ENCODE results near the gene CSTPP1. TPM values are rescaled to one million over a fixed set of nuclear protein-coding genes. Genes with fewer than 3 reads are reported as not detected.

CSTPP1 gene
- total RNA-seq, 1 donor from 2014 or later, result 36.9 TPM

DNA sequence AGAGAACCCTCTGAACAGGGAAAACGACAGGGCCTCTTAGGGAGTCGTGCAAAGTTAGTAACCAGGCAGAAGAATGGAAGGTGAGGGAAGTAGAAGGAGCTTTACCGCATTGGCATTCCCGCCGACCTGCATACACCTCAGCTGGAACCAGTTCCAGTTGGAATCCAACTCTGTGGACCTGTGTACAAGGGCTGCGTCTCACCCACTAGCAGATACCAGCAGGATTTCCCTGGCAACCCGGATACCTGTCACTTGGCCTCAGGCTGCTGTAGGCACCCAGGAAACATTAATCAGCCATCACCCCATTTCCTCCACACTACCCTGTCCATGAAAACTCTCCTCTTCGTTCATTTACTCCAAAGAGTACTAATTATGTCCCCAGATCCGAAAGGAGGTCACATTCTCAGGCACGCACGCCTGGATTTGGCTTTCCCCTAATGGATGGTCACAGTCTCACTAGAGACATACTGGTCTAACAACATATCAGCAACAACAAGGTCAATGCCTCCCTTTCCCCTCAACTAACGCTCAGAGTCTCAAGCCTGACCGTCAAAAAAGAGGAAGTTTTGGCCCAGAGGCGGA is 239.3 kb downstream of the CSTPP1 start:
- Mint-ChIP-seq H3K27me3 (ENCODE audit: unreplicated experiment) (no peaks in the 10 kb centered on the region), H3K4me3 (ENCODE audit: unreplicated experiment) (peak overlapping the region; percentile 97), H3K4me1 (ENCODE audit: unreplicated experiment) (peaks cover 28% of the 10 kb centered on the region), H3K9me3 (ENCODE audit: unreplicated experiment) (no peaks in the 10 kb centered on the region), H3K27ac (ENCODE audit: unreplicated experiment) (peak overlapping the region; percentile 98), H3K36me3 (ENCODE audit: unreplicated experiment) (peaks cover 20% of the 10 kb centered on the region)
- TF ChIP-seq, protein P1, sequence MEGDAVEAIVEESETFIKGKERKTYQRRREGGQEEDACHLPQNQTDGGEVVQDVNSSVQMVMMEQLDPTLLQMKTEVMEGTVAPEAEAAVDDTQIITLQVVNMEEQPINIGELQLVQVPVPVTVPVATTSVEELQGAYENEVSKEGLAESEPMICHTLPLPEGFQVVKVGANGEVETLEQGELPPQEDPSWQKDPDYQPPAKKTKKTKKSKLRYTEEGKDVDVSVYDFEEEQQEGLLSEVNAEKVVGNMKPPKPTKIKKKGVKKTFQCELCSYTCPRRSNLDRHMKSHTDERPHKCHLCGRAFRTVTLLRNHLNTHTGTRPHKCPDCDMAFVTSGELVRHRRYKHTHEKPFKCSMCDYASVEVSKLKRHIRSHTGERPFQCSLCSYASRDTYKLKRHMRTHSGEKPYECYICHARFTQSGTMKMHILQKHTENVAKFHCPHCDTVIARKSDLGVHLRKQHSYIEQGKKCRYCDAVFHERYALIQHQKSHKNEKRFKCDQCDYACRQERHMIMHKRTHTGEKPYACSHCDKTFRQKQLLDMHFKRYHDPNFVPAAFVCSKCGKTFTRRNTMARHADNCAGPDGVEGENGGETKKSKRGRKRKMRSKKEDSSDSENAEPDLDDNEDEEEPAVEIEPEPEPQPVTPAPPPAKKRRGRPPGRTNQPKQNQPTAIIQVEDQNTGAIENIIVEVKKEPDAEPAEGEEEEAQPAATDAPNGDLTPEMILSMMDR (IDR thresholded peaks at IDR 0.05), result no peak
- DNase-seq (ENCODE audit: extremely low spot score, unreplicated experiment), result no peak

DNA sequence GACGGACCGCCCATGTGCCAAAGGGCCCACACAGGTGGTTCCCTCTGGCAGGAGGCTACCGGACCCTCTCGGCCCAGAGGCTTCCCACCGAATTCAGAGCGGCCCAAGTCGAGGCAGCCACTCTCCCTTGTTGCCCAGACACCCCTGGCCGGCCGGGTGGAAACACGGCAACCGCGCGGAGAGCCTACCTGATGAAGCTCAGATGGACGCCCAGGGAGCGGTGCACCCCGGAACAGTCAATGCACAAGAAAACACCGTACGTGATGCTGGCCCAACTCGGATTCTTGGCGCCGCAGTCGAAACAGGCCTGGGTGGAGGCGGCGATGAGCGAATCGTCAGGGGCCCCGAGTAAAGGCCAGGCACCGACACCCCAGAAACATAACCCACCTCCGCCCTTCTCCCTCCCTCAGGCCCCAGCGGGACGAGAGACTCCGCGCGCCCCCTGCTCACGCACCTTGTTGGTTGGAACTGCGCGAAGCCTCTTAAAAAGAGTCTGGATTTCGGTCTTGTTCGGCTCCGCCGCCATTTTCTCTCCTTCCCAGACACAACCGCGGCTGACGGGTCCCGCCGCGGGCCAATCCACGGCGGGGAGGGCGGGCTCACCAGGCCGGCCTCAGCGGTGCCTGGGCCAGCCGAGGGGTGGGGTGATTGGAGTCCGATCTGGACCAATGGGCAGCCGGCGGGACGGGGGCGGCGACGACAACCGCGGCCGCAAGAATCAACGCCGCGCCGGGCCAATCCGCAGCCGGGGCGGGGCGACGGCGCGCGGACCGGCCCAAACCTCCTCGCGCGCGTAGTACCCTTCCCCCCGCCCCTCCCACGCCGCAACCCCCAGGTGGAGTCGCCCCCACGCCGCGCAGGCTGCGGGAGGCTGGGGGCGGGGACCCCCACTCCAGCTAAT is 240.0 kb downstream of the CSTPP1 start, which contains the start of gene ARFGAP2:
TSS of gene ARFGAP2 (minus strand) at position 552 of the 901 bp plus-strand sequence. CDS start at position 526, 26 bp downstream.
- H3K36me3 Mint-ChIP-seq (ENCODE audit: unreplicated experiment), result peaks cover 16% of the 10 kb centered on the region
- peak within 1 kb of the TSS; percentile 99 for H3K27ac Mint-ChIP-seq (ENCODE audit: unreplicated experiment)
- H3K4me1 Mint-ChIP-seq (ENCODE audit: unreplicated experiment), result peaks cover 28% of the 10 kb centered on the region
- DNase-seq (ENCODE audit: extremely low spot score, unreplicated experiment), result peak; percentile 99
- no peaks in the 10 kb centered on the region for H3K27me3 Mint-ChIP-seq (ENCODE audit: unreplicated experiment)
- H3K4me3 Mint-ChIP-seq (ENCODE audit: unreplicated experiment), result peak within 1 kb of the TSS; percentile 97
- H3K9me3 Mint-ChIP-seq (ENCODE audit: unreplicated experiment), result no peaks in the 10 kb centered on the region
- TF ChIP-seq, protein P1 (IDR thresholded peaks at IDR 0.05), result no peak

DNA sequence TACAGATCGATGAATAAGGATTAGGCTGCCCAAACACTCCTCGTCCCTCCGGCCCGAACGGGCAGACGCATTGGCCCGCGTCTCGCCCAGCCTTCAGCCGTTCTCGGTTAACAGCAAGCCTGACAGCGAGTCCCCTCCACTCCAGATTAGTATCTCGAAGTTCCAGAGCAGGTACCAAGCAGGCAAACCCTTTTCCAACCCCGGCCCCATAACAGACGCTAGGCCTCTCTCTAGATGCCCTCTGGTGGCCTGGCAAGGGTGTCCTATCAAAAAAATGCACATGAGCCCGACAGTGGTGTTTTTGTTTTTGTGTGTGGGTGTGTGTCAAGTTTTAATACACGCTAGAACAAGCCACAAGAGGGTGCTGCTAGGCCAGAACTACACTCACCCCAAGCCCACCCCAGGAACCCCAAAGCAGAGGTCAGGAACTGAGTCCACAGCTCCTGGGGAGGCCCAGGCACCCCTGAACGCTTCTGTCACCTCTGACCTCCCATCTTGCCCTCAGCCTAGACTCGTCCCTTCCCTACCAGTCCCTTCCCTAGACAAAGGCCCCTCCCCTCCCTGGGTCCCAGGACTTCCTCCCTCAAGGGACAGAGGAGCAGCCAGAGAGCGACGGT is 240.8 kb downstream of the CSTPP1 start:
- no peaks in the 10 kb centered on the region for H3K9me3 Mint-ChIP-seq (ENCODE audit: unreplicated experiment)
- peaks cover 28% of the 10 kb centered on the region for H3K4me1 Mint-ChIP-seq (ENCODE audit: unreplicated experiment)
- peak overlapping the region; percentile 86 for H3K4me3 Mint-ChIP-seq (ENCODE audit: unreplicated experiment)
- peaks cover 11% of the 10 kb centered on the region for H3K36me3 Mint-ChIP-seq (ENCODE audit: unreplicated experiment)
- no peak for DNase-seq (ENCODE audit: extremely low spot score, unreplicated experiment)
- TF ChIP-seq, protein P1 (IDR thresholded peaks at IDR 0.05), result peak; percentile 73
- H3K27ac Mint-ChIP-seq (ENCODE audit: unreplicated experiment), result peak overlapping the region; percentile 99
- no peaks in the 10 kb centered on the region for H3K27me3 Mint-ChIP-seq (ENCODE audit: unreplicated experiment)

DNA sequence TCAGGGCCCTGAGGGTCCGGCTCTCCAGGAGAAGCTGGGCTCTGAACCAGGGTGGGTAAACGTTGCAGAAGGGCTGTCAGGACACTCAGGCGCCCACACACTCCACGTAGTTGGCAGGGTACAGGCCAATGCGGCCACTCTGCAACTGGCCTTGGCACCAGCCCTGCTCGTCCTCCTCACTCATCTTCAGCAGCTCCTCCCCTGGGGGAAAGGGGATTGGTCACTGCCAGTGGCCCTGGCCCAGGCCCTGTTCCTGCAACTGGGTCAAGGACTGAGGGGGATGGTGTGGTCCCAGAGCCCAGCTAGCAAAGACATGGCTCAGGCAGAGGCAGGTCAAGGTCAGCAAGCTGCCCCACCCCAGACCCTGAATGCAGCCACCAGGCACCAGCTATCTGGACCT is 241.3 kb downstream of the CSTPP1 start:
- no peaks in the 10 kb centered on the region for H3K27me3 Mint-ChIP-seq (ENCODE audit: unreplicated experiment)
- TF ChIP-seq, protein P1 (IDR thresholded peaks at IDR 0.05), result no peak
- H3K27ac Mint-ChIP-seq (ENCODE audit: unreplicated experiment), result peak overlapping the region; percentile 99
- DNase-seq (ENCODE audit: extremely low spot score, unreplicated experiment), result no peak
- H3K36me3 Mint-ChIP-seq (ENCODE audit: unreplicated experiment), result peaks cover 11% of the 10 kb centered on the region
- no peaks in the 10 kb centered on the region for H3K9me3 Mint-ChIP-seq (ENCODE audit: unreplicated experiment)
- H3K4me3 Mint-ChIP-seq (ENCODE audit: unreplicated experiment), result peak overlapping the region; percentile 86
- peaks cover 28% of the 10 kb centered on the region for H3K4me1 Mint-ChIP-seq (ENCODE audit: unreplicated experiment)
